ENCODE data around the gene KIAA0232.

GRCh38 chr4:6887591-6888371 is 105.3 kb downstream of the KIAA0232 start:
- TF ChIP-seq EZH2 (IDR thresholded peaks at IDR 0.05) (no peak), POLR2AphosphoS5 (IDR thresholded peaks at IDR 0.05; ENCODE audit: borderline replicate concordance, low read depth, low read length) (no peak), FOXP2 (optimal IDR thresholded peaks at IDR 0.05; ENCODE audit: control extremely low read depth, extremely low read length, insufficient read depth) (no peak)
